Measurements from ENCODE around the gene ANKUB1. TPM values are rescaled to one million over a fixed set of nuclear protein-coding genes. Genes with fewer than 3 reads are reported as not detected.

ANKUB1 gene
- total RNA-seq, 1 experiment from 2014 or later: not detected

DNA sequence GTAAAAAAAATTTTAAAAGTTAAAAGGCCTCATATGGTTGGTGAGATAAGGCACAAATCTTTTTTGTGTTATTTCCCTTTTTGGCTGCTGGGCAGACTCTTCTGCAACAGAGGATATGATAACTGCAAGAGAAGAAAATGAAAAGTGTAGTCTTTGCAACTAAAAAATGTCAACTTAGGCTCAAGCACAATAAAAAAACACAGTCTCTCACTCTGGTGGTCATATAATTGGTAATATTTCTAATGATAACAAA, 55.5 kb downstream of the ANKUB1 start:
- H3K27me3 ChIP-seq (ENCODE audit: insufficient read depth, low read length): no peaks in the 10 kb centered on the region
- DNase-seq (ENCODE audit: low read depth, low spot score): no peak
- ChIA-PET RAD21 (ENCODE audit: low non-redundant PET in 1 of 2, low total read pairs in 2 of 2, uncharacterized antibody in 2 of 2, unreplicated experiment in 2 of 2) (no interaction called here), CTCF (no interaction called here), POLR2A (no interaction called here)
- H3K27ac ChIP-seq (ENCODE audit: low read depth, low read length): no peak overlapping the region
- no peaks in the 10 kb centered on the region for H3K9me2 ChIP-seq (ENCODE audit: insufficient read depth)
- H3K4me2 ChIP-seq (ENCODE audit: low read length): peak overlapping the region; percentile 31; the same call in 1 of the 2 replicates
- intact Hi-C loops (cut with micrococcal nuclease): no loop called here
- ATAC-seq: no peak
- H3K9me3 ChIP-seq (ENCODE audit: control insufficient read depth in 1 of 2, insufficient read depth in 1 of 2, low read depth in 1 of 2, low read length in 2 of 2): no peaks in the 10 kb centered on the region
- H3K4me3 ChIP-seq (replicated peaks in 1 of 2; ENCODE audit: low read depth in 1 of 2, low read length in 2 of 2): no peak overlapping the region
- H3K4me1 ChIP-seq (ENCODE audit: control insufficient read depth in 1 of 2, insufficient read depth in 2 of 2, low read length in 2 of 2): peaks cover 14 to 15% of the 10 kb centered on the region in 2 experiments
- TF ChIP-seq TCF7L2 (IDR thresholded peaks at IDR 0.05; ENCODE audit: borderline replicate concordance, extremely low read depth, insufficient read depth, insufficient read length) (no peak), POLR2A (IDR thresholded peaks at IDR 0.05; ENCODE audit: borderline replicate concordance, extremely low read depth, insufficient read depth, insufficient read length) (no peak), ZNF274 (IDR thresholded peaks at IDR 0.05; ENCODE audit: low read depth, low read length) (no peak), SP1 (IDR thresholded peaks at IDR 0.05; ENCODE audit: low read depth) (no peak), EZH2 (IDR thresholded peaks at IDR 0.05) (no peak), RAD21 (IDR thresholded peaks at IDR 0.05; ENCODE audit: low read depth) (no peak), ATF3 (IDR thresholded peaks at IDR 0.05) (no peak), JUND (IDR thresholded peaks at IDR 0.05) (no peak), POLR2AphosphoS5 (IDR thresholded peaks at IDR 0.05; ENCODE audit: low read depth, low read length) (no peak), CBX3 (IDR thresholded peaks at IDR 0.05; ENCODE audit: low read depth) (no peak), SIN3A (IDR thresholded peaks at IDR 0.05; ENCODE audit: low read depth) (no peak), ZFX (IDR thresholded peaks at IDR 0.05) (no peak), SRF (IDR thresholded peaks at IDR 0.05; ENCODE audit: low read depth) (no peak), YY1 (IDR thresholded peaks at IDR 0.05; ENCODE audit: extremely low read depth, insufficient replicate concordance, low read depth, low read length) (no peak)
- TF ChIP-seq, protein P1, sequence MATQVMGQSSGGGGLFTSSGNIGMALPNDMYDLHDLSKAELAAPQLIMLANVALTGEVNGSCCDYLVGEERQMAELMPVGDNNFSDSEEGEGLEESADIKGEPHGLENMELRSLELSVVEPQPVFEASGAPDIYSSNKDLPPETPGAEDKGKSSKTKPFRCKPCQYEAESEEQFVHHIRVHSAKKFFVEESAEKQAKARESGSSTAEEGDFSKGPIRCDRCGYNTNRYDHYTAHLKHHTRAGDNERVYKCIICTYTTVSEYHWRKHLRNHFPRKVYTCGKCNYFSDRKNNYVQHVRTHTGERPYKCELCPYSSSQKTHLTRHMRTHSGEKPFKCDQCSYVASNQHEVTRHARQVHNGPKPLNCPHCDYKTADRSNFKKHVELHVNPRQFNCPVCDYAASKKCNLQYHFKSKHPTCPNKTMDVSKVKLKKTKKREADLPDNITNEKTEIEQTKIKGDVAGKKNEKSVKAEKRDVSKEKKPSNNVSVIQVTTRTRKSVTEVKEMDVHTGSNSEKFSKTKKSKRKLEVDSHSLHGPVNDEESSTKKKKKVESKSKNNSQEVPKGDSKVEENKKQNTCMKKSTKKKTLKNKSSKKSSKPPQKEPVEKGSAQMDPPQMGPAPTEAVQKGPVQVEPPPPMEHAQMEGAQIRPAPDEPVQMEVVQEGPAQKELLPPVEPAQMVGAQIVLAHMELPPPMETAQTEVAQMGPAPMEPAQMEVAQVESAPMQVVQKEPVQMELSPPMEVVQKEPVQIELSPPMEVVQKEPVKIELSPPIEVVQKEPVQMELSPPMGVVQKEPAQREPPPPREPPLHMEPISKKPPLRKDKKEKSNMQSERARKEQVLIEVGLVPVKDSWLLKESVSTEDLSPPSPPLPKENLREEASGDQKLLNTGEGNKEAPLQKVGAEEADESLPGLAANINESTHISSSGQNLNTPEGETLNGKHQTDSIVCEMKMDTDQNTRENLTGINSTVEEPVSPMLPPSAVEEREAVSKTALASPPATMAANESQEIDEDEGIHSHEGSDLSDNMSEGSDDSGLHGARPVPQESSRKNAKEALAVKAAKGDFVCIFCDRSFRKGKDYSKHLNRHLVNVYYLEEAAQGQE (IDR thresholded peaks at IDR 0.05; ENCODE audit: low read depth): no peak
- no TSS peak for BruUV-seq (replicated peaks)
- H4K20me1 ChIP-seq (ENCODE audit: insufficient read depth): no peaks in the 10 kb centered on the region
- no peaks in the 10 kb centered on the region for H3K79me2 ChIP-seq (ENCODE audit: insufficient read depth, low read length)
- no peak overlapping the region for H2AFZ ChIP-seq (ENCODE audit: low read depth, low read length, poor library complexity, severe bottlenecking)
- no peak overlapping the region for H3K9ac ChIP-seq (ENCODE audit: low read length)
- peaks cover 10 to 16% of the 10 kb centered on the region in 2 experiments; a peak in 2 of 4 replicates for H3K36me3 ChIP-seq (ENCODE audit: control insufficient read depth in 1 of 2, insufficient read depth in 2 of 2, low read length in 2 of 2)

Measured in HCT116 (cell line).